Anterior cingulate cortex (tissue), 58 donors: ENCODE data around the gene ENO3.

Experiments used
- DNase-seq, 58 donors: peaks; one replicate each; lab custom pipeline; 2025; lab: John Stamatoyannopoulos, UW

Gene ENO3

DNA sequence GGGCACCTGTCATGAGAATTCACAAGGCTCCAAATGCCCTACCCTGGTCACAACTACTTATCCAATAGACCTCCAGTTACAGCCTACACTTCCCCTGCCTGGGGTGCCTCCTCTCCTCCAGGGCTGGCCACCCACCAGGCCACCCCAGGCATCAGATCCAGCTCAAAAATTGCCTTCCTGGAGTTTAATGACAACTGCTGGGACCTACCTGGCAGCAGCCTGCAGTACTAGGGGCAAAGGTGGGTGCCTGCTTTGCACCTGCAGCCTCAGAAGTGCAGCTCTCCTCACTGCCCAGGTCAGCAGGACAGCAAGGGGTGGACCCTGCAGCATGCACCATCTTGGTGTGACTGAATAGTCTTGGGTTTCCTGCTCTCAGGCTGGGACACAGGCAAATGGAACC lies 15.3 kb upstream of the ENO3 start:
- DNase-seq = no peak

DNA sequence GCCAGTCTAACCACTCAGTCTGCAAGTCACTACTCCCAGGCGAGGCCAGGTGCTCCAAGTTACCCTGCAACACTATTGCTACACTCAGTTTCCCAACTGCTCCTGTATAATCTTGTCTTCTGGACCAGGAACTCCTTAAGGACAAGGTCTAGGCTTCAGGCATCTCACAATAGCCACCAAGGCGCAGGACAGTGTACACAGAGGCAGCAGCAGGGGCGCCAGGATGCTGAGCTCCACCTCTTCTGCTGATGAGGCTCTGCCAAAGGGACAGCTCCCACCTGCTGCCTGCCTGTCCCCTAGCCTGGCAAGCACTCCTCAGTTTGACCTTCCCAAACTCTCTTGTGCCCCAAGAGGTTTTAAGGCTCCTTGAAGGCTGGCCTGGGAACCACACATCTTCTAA lies 14.5 kb upstream of the ENO3 start:
- DNase-seq = no peak

DNA sequence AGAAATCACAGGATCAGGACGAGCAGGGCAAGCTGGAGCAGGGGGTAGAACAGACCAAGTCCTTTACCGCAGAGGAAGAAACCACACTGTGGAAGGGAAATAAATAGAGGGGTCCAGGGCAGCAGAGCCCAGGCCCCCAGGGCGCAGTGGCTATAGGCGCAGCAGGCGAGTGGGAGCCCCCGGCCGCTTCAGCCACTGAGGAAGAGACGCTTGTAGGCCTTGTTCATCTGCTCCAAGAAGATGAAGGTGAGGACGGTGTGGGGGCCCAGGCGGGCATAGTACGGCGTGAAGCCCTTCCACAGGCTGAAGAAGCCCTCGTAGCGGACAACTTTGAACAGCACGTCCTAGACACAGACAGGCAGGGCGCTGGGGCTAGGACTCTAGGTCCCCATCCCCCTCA lies 13.4 kb upstream of the ENO3 start:
- DNase-seq = no peak

DNA sequence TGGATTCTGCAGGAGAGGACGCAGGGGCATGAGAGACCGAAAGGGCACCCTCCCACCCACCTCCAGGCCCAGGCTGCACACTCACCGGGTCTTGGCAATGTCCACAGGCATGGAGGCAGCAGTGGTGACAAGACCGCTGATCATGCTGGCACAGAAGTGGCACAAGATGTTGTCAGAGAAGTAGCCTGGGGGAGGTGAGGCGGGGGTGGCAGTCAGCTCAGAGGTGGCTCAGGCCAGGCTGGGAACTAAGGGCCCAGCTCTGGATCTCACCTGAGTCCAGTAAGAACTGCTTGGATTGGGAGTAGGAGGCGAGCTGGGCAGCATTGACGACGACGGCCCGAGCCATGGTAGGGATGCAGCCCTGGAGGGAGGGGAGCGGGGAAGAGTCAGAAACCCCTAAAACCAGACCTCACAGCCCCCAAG lies 12.8 kb upstream of the ENO3 start:
- DNase-seq = no peak

DNA sequence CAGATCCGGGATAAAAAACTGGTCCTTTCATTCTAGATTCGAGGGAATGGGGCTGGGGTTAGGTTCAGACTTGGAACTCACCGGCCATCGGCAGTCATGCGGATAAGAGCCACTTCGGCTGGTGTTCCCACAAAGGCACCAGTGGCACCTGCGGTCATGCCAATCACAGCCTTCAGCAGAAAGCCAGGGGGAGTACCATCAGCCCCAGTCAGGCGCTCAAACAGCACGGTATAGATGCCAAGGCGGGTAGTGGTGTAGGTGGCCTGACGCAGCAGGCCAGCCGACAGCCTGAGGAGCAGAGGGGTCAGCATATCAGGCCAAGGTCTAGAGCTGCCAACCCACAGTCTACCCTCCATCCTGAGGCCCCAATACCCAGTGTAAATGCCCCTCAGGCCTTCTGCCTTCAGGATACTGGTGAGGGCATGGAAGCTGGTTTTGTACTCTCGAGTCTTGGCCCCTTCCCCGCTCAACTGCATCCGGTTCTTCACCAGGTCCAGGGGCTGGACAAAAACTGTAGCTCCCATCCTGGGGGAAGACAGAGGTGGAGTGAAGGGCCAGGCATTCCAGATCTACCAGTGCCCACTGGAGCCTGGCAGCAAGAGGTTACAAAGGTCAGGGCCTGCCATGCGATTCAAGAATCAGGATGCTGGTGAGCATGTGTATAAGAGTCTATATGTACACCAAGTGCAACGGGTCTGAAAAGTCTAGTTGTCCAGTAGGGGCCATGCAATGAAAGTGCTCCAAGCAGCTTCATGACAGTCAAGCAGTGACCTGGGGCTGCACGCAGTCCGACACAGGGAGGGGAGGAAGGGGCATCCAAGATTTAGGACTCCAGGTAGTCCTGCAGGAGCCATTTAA lies 12.0 kb upstream of the ENO3 start:
- no peak for DNase-seq

DNA sequence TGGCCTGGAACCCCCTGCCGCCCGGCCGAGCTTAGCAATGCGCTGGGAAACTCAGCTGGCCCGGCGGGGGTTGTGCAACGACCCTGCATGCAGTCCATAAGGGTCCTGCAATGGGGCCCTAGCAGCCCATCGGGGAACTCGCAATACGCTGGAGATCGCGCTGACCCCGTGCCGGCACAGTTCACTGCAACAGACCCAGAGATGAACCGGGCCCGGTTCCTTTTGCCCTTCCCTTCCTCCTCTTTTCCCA lies 11.4 kb upstream of the ENO3 start:
- peak in 5 of 58 donors; percentile 55 to 72 (median 56) for DNase-seq

DNA sequence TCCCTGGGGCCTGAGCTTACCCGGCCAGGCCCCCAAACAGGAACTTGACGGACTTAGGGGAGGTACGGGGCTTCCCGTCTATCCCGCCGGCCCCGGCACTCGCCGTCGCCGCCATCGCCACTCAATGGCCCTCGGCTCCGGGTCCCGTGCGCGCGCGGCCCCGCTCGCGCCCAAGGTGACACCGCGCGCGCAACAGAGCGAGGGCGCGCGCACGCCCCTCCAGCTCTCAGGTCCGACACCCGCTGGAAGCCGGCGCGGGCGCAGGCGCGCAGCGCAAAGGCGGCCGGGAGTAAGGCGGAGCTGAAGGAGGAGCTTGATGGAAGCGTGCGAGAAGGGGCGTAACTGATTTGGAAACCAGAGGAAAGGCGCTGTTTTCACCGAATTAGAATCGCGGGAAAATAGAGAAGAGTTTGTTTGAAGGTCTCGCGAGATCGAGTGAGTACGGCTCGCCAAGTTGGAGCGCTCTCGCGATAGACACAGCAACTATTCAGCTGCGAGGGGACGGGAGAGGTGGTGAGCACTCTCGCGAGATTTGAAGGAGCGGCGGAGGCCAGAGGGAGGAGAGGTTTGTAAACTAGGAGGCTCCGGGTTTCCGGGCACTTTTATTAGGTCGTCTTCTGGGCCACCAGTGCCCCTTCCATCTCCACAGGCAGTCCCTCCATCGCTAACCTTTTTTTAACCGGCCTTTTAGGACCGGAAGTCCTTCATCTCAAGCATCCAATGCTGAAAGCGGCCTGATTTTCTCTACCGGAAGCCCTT lies 10.9 kb upstream of the ENO3 start, which contains the start of the genes RNF167 and SLC25A11:
TSS of gene RNF167 (plus strand) at position 473 of the 759 bp plus-strand sequence. CDS start 642 bp downstream, outside the sequence.
TSS of gene SLC25A11 (minus strand) at position 251 of the 759 bp plus-strand sequence. CDS start at position 115, 136 bp downstream.
- DNase-seq = peak; percentile 73 to 100 (median 95)

DNA sequence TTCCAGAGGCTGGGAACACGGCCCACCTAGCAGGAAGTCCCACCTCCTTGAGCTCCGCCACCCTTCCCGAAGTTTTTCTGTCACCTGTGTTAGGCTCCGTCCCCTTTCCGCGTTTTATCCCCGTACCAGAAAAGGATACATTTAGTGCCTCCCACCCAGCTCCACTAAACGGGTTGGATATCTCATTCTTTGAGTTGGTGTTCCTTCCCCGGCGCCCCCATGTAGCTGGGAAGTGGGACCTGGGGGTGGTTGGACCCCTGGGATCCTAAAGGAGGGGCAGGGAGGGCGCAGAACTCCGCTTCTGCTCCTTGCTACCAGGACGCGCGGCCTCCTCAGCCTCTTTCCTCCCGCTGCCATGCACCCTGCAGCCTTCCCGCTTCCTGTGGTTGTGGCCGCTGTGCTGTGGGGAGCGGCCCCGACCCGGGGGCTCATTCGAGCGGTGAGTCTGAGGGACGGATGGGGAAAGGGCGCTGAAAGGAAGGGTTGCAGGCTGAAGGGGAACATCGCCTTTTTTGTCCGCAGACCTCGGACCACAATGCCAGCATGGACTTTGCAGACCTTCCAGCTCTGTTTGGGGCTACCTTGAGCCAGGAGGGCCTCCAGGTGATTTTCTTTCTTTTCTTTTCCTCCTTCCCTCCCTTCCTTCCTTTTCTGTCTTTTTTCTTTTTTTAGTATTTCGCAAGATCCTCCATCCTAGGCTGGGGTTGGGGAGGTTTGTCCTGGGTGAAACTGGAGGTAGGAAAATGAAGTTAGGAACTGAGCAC lies 10.2 kb upstream of the ENO3 start:
- DNase-seq = peak in 1 of 58 donors; percentile 83

DNA sequence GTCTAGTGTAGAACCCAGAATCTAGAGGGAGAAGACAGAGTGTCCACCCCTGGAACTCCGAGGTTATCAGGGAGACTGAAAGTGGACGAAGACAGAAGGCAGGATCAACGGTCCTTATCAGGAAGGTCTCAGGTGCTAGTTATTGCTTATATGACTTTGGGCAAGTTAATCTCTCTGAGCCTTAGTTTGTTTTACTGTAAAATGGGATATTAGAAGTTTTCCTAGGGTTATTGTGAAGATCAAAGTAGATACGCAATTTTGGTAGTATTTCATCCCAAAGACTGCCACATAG lies 9.7 kb upstream of the ENO3 start:
- DNase-seq = no peak

DNA sequence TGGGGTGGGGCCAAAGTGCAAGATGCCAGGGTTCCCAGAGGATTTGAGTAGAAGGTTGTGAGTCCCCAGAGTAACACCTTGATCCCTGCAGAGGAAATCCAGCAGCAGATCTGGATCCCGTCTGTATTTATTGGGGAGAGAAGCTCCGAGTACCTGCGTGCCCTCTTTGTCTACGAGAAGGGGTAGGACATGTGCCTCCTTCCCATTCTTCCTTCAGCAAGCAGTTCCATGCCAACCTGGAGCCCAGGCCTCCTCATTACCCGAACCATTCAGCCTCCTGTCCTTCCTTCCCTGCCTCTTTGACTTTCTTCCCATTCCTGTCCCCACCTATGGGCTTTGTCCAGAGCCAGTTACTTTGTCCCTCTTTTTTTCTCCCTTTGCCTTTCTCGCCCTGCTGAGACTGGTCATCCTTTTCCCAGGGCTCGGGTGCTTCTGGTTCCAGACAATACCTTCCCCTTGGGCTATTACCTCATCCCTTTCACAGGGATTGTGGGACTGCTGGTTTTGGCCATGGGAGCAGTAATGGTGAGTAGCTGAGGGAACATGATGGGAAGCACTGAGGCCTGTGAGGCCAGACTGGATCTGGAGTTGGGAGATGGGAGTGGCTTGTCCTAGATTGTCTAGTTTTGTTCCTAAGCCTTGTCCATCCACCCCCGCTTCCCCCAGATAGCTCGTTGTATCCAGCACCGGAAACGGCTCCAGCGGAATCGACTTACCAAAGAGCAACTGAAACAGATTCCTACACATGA lies 8.0 kb upstream of the ENO3 start:
- DNase-seq = no peak

DNA sequence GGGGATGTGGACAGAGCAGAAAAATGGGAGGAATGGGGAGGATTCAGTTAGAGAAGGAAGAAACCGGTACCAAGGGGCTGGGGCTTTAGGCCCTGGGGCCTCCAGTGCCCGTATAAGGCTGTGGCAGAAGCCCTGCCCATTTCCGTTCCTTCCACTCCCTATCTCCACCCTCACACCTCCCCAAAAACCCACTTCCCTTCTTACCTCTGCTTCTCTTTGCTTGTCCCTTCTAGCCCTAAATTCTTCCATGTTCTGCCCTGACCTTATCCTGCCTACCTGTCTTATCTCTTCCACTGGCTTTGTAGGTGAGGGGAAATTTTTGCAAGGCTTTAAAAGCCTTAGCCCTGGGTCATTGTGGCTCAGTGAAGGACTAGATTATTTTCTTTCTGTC lies 6.8 kb upstream of the ENO3 start:
- DNase-seq = no peak

DNA sequence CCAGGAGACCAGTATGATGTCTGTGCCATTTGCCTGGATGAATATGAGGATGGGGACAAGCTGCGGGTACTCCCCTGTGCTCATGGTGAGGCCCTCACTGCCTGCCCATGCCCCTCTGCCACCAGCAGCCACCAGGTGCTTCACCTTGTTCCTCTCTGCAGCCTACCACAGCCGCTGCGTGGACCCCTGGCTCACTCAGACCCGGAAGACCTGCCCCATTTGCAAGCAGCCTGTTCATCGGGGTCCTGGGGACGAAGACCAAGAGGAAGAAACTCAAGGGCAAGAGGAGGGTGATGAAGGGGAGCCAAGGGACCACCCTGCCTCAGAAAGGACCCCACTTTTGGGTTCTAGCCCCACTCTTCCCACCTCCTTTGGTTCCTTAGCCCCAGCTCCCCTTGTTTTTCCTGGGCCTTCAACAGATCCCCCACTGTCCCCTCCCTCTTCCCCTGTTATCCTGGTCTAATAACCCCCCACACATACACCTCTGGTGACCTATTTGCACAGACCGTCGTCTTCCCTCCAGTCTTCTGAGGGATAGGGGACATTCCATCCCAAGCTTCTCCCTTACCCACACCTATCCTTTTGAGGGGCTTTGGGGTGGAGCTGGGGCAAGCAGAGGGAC lies 6.3 kb upstream of the ENO3 start:
- no peak for DNase-seq

DNA sequence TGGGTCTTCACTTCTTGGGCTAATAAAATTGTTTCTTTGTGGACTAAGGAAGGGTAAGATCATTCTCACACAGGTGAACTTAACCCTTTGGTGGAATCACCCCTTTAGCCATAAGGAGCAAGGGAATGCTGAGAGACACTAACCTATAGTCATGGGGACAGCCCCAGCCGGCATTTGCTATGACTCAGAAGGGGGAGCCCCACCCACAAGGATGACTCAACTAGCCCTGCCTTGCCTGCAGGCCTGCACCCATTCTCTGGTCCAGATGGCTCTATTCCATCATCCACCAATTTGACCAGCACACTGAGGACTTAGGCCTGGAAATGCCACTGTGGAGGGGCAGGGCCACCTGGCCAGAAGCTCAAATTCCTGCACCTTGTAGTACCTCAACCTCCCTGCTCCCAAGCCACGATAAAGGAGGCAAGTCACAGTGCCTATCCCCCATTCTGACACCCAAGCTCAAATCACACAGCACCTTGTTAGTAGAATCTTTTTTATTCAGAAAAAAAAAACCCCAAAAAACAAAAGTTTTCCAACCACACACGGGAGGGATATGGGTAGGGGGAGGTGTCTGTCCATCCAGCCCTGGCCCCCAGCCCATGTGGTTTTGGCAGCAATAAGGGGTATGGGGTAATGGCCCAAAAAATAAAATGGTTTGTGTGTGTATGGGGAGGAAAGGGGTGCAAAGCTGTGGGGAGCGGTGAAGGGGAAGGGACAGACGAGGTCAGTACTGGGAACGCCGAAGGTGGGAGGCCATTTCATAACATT lies 5.6 kb upstream of the ENO3 start:
- peak in 21 of 58 donors; percentile 8 to 75 (median 27) for DNase-seq

DNA sequence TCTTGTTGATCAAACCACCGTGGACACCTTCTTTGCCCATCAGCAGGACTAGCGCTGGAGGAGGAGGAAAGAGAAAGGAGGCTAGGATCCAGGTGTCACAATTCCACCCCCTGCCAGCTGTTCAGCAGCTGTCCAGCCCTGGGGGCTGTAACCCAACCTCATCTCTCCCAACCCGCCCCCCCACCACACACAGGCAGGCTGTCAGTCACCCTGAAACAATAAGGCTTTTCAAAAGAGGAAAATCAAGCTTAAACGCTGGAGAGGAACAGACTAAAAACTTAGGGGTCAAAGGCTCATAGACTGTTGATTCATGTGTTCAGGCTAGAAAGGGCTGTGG lies 5.0 kb upstream of the ENO3 start:
- no peak for DNase-seq

DNA sequence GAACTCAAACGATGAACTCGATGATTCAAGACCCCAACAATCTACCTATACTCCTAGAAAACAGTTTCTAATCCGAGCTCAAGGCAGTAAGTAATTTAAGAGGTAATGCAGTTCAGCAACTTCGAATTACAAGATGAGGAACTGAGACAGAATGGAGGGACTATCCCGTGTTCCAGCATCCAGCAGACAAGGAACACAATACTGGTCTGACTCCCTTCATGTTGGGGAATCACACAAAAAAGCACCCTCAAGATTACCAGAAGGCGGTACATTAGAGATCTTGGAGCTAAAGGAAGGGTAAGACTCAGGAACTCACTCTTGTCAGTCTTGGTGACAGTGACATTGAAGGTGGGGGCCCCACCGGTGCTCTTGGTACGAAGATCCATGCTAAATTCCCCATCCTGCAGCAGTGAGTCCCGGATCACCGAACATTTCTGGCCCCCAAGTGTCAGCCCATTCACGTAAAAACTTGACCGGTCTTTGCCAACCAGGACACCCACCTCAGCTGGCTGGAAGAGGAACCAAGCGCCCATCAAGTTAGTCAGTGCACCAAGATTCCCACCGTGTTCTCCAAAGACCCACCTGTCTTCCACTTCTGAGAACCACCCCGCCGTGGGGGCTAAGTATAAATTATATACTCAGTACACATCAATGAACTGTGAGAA lies 4.5 kb upstream of the ENO3 start:
- DNase-seq = no peak

DNA sequence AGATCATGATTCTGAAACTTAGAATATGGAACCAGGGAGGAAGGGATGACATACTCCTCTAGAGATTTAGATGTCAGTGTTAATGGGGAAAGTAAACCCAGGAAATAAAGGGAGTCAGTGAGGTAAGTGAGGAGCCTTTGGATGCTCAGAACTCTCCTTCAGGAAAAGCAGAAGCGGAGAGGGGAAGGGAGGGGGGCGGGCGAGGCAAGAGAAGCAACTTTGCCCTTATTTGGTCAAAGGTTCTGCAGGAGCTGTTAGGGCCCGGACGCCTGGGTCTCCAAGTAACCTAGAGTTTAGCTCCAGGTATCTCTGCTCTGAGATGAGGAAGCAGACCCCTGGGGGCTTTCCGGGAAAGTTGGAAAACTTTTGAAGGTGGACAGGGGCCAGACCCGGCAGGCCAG lies 3.9 kb upstream of the ENO3 start:
- DNase-seq = no peak

DNA sequence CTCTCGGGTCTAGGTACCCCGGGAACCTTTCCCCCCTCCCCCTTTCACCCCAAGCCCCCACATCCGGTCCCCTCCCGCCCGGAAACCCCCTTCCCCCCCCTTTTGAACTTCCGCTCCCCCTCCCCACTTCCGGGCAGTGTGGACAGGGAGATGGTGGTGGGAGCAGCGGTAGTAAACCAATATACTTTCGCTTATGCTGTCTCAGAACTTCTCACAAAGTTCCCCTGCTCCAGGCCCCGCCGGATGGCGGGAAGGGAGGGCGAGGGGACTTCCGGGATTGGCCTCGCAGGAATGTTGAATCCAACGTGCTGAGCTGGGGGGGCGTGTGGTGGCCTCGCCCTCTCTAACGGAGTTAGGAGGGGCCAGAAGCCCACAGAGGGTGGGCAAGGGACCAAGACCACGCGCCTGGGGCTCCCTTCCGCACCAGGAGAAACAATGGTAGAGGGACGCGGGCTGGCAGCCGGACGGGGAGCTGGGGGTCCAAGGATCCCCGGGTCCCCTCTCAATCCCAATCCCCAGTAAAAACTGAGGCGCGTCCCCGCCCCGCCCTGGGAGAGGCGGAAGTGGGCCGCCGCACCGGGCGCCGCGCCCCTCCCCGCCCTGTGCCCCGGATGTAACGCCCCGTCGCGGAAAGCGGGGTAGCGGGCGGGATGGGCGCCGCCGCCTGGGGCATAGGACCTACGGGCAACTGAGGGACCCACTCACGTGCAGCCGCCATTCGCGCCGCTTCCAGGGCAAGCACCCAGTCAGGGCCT lies 3.3 kb upstream of the ENO3 start:
- DNase-seq = peak in 25 of 58 donors; percentile 11 to 69 (median 46)
